ENCODE results near the gene OR2T6. TPM values are rescaled to one million over a fixed set of nuclear protein-coding genes. Genes with fewer than 3 reads are reported as not detected.
"Not testable (repeated sequence)": the region's sequence is repeated elsewhere in the genome, so short reads cannot be mapped to it uniquely, and the experiment has no call there.

The OR2T6 gene
- total RNA-seq, 1 donor from 2014 or later, result not detected

DNA sequence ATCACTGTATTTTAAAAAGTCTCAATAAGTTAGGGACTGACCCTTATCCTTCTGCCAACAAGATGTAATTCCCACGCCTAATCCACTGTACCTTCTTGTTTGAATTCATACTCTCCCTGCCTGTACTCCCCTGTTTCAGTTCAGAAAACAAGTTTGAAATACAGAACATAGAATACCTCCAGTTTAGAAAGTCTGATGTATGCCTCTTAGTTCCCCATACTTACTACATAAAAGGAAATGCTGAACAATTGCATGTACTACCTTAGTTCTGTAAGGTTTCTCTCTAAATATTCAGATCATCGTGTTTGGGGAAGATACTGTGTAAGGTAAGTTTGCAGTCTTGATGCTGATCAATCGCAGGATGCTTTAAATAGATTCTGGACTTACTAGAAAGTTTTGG is 60.8 kb downstream of the OR2T6 start:
- peaks cover 14% of the 10 kb centered on the region for H3K9me3 Mint-ChIP-seq (ENCODE audit: unreplicated experiment)
- H3K27ac Mint-ChIP-seq (ENCODE audit: unreplicated experiment); H3K4me3 Mint-ChIP-seq (ENCODE audit: unreplicated experiment); H3K4me1 Mint-ChIP-seq (ENCODE audit: unreplicated experiment); DNase-seq (ENCODE audit: low spot score); H3K36me3 Mint-ChIP-seq (ENCODE audit: low read depth, unreplicated experiment); H3K27me3 Mint-ChIP-seq (ENCODE audit: unreplicated experiment): not testable (repeated sequence)

DNA sequence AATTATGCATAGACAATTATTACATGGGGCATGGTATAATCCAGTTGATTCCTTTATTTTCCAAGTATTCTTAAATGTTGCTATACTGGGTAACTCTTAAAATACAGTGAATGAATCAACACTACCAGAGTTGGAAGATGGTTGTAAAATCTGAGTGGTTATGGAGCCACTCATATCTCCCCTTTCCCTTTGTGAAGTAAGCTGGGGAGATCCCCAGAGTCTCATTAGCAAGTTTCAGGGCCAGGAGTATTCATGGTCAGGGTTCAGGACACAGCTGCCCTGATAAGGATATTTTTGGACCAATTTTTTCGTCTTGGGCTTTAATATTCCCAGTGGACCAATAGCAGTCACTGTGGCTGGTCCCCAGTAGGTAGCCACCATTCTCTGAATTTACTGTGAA is 63.1 kb downstream of the OR2T6 start:
- H3K4me1 Mint-ChIP-seq (ENCODE audit: unreplicated experiment); H3K9me3 Mint-ChIP-seq (ENCODE audit: unreplicated experiment); H3K36me3 Mint-ChIP-seq (ENCODE audit: low read depth, unreplicated experiment); H3K27me3 Mint-ChIP-seq (ENCODE audit: unreplicated experiment); DNase-seq (ENCODE audit: low spot score); H3K4me3 Mint-ChIP-seq (ENCODE audit: unreplicated experiment); H3K27ac Mint-ChIP-seq (ENCODE audit: unreplicated experiment): not testable (repeated sequence)

DNA sequence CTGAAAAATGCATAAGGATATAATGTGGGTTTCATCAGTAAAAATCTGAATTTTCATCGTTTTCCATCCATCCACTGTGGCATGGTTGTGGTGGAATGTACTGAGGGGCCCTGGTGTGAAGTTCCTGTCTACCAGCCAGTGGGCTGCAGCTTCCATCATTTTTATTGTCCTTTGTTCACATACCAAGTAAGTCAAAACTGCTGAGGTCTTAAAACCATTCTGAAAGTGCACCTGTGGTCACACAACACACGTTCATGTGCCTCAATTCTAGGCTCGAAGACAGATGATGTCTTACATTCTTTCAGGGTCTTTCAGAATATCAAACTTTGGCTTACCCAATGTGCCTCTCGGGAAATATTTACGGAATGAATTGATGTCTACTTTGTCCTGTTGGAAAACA is 63.7 kb downstream of the OR2T6 start:
- H3K27me3 Mint-ChIP-seq (ENCODE audit: unreplicated experiment); H3K9me3 Mint-ChIP-seq (ENCODE audit: unreplicated experiment); H3K4me1 Mint-ChIP-seq (ENCODE audit: unreplicated experiment); H3K27ac Mint-ChIP-seq (ENCODE audit: unreplicated experiment); H3K4me3 Mint-ChIP-seq (ENCODE audit: unreplicated experiment); DNase-seq (ENCODE audit: low spot score); H3K36me3 Mint-ChIP-seq (ENCODE audit: low read depth, unreplicated experiment): not testable (repeated sequence)

Other genes starting within 250 kb of the OR2T6 start
- not detected for gene OR2M5, start 230.6 kb upstream of the OR2T6 start, total RNA-seq (ENCODE audit: unreplicated experiment)
- not detected for gene OR2M2, start 200.9 kb upstream of the OR2T6 start, total RNA-seq (ENCODE audit: unreplicated experiment)
- not detected for gene OR2M3, start 178.5 kb upstream of the OR2T6 start, total RNA-seq (ENCODE audit: unreplicated experiment)
- gene OR2M4, start 144.3 kb upstream of the OR2T6 start, total RNA-seq (ENCODE audit: unreplicated experiment), result not detected
- not detected for gene OR2T33, start 97.8 kb upstream of the OR2T6 start, total RNA-seq (ENCODE audit: unreplicated experiment)
- gene OR2T12, start 72.3 kb upstream of the OR2T6 start, total RNA-seq (ENCODE audit: unreplicated experiment), result not detected
- not detected for gene OR2M7, start 51.2 kb upstream of the OR2T6 start, total RNA-seq (ENCODE audit: unreplicated experiment)
- not detected for gene OR14C36, start 27.0 kb upstream of the OR2T6 start, total RNA-seq (ENCODE audit: unreplicated experiment)
- gene OR2T4, start 14.1 kb upstream of the OR2T6 start, total RNA-seq (ENCODE audit: unreplicated experiment), result not detected
- gene OR2T1, start 27.3 kb downstream of the OR2T6 start, total RNA-seq (ENCODE audit: unreplicated experiment), result not detected
- not detected for gene OR2T2, start 69.9 kb downstream of the OR2T6 start, total RNA-seq (ENCODE audit: unreplicated experiment)
- gene OR2T3, start 97.6 kb downstream of the OR2T6 start, total RNA-seq (ENCODE audit: unreplicated experiment), result not detected
- gene OR2T5, start 112.8 kb downstream of the OR2T6 start, total RNA-seq (ENCODE audit: unreplicated experiment), result not detected
- gene OR2G6, start 132.3 kb downstream of the OR2T6 start, total RNA-seq (ENCODE audit: unreplicated experiment), result not detected
- gene OR2T29, start 187.0 kb downstream of the OR2T6 start, total RNA-seq (ENCODE audit: unreplicated experiment), result not detected
- not detected for gene OR2T34, start 199.0 kb downstream of the OR2T6 start, total RNA-seq (ENCODE audit: unreplicated experiment)
- gene OR2T10, start 222.0 kb downstream of the OR2T6 start, total RNA-seq (ENCODE audit: unreplicated experiment), result not detected